Fibroblast of lung (primary cell): ENCODE results near the gene DMRT2. TPM values are rescaled to one million over a fixed set of nuclear protein-coding genes. Genes with fewer than 3 reads are reported as not detected.

Experiments
- DNase-seq, 2 donors: peaks; one replicate each; pipeline versions ENCODE4 v3.0.0 to v3.0.0-alpha.2; 2010; ENCODE audit warnings: low read depth in 2 of 2
- H2AFZ ChIP-seq: 2 replicates; pipeline ENCODE4 v1.5.1; 2012; ENCODE audit warnings: low read length, control low read depth, inconsistent platforms
- H3K27ac ChIP-seq: 2 replicates; pipeline ENCODE4 v1.5.1; 2011; ENCODE audit warnings: low read length, control low read depth; ENCODE audit not compliant: insufficient read depth
- H3K27me3 ChIP-seq: 2 replicates; pipeline ENCODE4 v1.5.1; 2011; ENCODE audit warnings: mild to moderate bottlenecking, low read length; ENCODE audit not compliant: control insufficient read depth, insufficient read depth
- H3K36me3 ChIP-seq: 2 replicates; pipeline ENCODE4 v1.5.1; 2011; ENCODE audit warnings: low read length; ENCODE audit not compliant: control insufficient read depth, insufficient read depth
- H3K4me1 ChIP-seq: 2 replicates; pipeline ENCODE4 v1.5.1; 2011; ENCODE audit warnings: low read length; ENCODE audit not compliant: control insufficient read depth, insufficient read depth; ENCODE audit errors: extremely low read depth
- H3K4me2 ChIP-seq: 2 replicates; pipeline ENCODE4 v1.5.1; 2011; ENCODE audit warnings: low read length, control low read depth; ENCODE audit not compliant: insufficient read depth; ENCODE audit errors: extremely low read depth
- H3K4me3 ChIP-seq, 4 experiments: fragments of 200-600 bp in 1 of 4; sonication (generic) in 1 of 4; replicated peaks in 1 of 4; 2 replicates each; pipeline ENCODE4 v1.5.1; 2011 to 2016; ENCODE audit warnings: low read length in 4 of 4, low read depth in 3 of 4, mild to moderate bottlenecking in 3 of 4, control low read depth in 2 of 4, inconsistent platforms in 1 of 4, mixed read lengths in 1 of 4; ENCODE audit not compliant: insufficient read depth in 1 of 4; ENCODE audit errors: control extremely low read depth in 1 of 4
- H3K79me2 ChIP-seq: 2 replicates; pipeline ENCODE4 v1.5.1; 2012; ENCODE audit warnings: mild to moderate bottlenecking, low read length, inconsistent platforms; ENCODE audit not compliant: control insufficient read depth, insufficient read depth
- H3K9ac ChIP-seq: 2 replicates; pipeline ENCODE4 v1.5.1; 2011; ENCODE audit warnings: mild to moderate bottlenecking, low read length, control low read depth; ENCODE audit not compliant: insufficient read depth
- H3K9me3 ChIP-seq: 2 replicates; pipeline ENCODE4 v1.5.1; 2012; ENCODE audit warnings: low read depth, low read length; ENCODE audit not compliant: control insufficient read depth, insufficient read depth
- H4K20me1 ChIP-seq: 2 replicates; pipeline ENCODE4 v1.5.1; 2011; ENCODE audit warnings: low read length; ENCODE audit not compliant: control insufficient read depth, insufficient read depth; ENCODE audit errors: extremely low read depth
- EZH2 ChIP-seq: IDR thresholded peaks from 2 replicates; pipeline ENCODE4 v1.5.1; 2012; ENCODE audit warnings: low read length, control low read depth, mild to moderate bottlenecking; ENCODE audit errors: missing control alignments
- polyA minus RNA-seq: library from RNA; depleted of rRNA, polyadenylated mRNA; stranded (reverse); fragments of >200 nt; gene quantifications from 2 replicates; pipeline ENCODE4 v1.2.3, GENCODE V29; 2011; ENCODE audit warnings: low replicate concordance
- polyA plus RNA-seq, 2 donors: library from polyadenylated mRNA; depleted of rRNA in 1 of 2; stranded (reverse) in 1 of 2; unstranded in 1 of 2; fragments of >200 nt; gene quantifications; 2 replicates each; pipeline ENCODE4 v1.2.1, GENCODE V29; 2011 to 2012; ENCODE audit warnings: missing spikeins in 1 of 2
- total RNA-seq: library from RNA; depleted of rRNA; stranded (reverse); fragments of >200 nt; gene quantifications from 2 replicates; pipeline ENCODE4 v1.2.1, GENCODE V29; 2014
- TF ChIP-seq, protein P1 (sequence below), 2 donors: IDR thresholded peaks in 1 of 2; conservative IDR thresholded peaks in 1 of 2; 1 replicate in 1 of 2; 2 replicates in 1 of 2; pipeline ENCODE4 v1.5.1; 2011 to 2012; ENCODE audit warnings: low read length in 2 of 2, control low read depth in 1 of 2, inconsistent platforms in 1 of 2, low read depth in 1 of 2, mild to moderate bottlenecking in 1 of 2

Gene DMRT2
- total RNA-seq = not detected in 2 replicates
- 0.16 TPM in 1 of 2 replicates, not detected in the other for polyA plus RNA-seq
- polyA plus RNA-seq (2012) = 0.06 TPM in 1 of 2 replicates, not detected in the other
- polyA minus RNA-seq = not detected in 2 replicates

DNA sequence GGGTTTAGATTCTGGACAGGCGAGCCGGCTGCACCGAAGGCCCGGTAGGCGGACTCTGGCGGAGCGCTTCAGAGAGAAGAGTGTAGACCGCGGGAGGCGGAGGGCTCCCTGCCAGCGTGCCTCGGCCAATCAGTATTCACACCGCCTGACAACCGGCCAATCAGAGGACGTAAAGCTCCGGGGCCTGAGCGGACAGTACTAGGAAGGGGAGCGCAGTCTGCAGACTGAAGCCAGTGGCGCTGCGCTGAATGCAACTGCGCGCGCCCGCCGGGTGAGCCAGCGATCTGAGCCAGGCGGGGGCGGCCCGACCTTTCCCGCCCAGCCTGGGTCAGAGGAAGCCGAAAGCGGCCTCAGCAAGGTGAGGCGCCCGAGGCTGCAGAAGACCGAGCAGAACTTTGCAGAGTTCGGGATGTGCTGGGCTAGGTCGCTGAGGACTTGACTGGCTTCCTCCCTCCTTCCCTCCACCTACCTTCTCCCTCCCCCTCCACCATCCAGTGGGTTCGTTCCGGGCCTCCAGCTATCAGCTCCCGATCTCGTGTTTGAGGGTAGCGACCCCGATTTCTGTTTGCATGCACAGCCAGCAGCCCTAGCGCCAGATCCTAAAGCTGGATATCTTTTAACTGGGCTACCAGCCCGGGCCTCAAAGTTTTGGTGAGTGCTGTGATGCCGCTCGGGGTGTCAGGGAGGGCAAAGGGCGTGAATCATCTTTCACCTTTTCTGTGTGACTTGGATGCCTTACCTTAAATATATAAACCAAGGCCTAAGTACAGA lies at the start of gene DMRT2:
Gene DMRT2 (plus strand): TSS at position 233 of the 771 bp plus-strand sequence. CDS start 1,257 bp downstream, outside the sequence.
- Histone ChIP-seq H3K9me3 (no peaks in the 10 kb centered on the region), H4K20me1 (no peaks in the 10 kb centered on the region), H3K4me2 (peak within 1 kb of the TSS; percentile 25), H3K4me3 (no peak within 1 kb of the TSS), H3K36me3 (no peaks in the 10 kb centered on the region), H2AFZ (peak within 1 kb of the TSS; percentile 17), H3K27ac (no peak within 1 kb of the TSS), H3K4me1 (no peaks in the 10 kb centered on the region), H3K27me3 (peaks cover 24% of the 10 kb centered on the region), H3K9ac (no peak within 1 kb of the TSS), H3K79me2 (no peaks in the 10 kb centered on the region)
- peak; percentile 25 to 65 for DNase-seq
- peak; percentile 17 for TF ChIP-seq EZH2
- TF ChIP-seq, protein P1, sequence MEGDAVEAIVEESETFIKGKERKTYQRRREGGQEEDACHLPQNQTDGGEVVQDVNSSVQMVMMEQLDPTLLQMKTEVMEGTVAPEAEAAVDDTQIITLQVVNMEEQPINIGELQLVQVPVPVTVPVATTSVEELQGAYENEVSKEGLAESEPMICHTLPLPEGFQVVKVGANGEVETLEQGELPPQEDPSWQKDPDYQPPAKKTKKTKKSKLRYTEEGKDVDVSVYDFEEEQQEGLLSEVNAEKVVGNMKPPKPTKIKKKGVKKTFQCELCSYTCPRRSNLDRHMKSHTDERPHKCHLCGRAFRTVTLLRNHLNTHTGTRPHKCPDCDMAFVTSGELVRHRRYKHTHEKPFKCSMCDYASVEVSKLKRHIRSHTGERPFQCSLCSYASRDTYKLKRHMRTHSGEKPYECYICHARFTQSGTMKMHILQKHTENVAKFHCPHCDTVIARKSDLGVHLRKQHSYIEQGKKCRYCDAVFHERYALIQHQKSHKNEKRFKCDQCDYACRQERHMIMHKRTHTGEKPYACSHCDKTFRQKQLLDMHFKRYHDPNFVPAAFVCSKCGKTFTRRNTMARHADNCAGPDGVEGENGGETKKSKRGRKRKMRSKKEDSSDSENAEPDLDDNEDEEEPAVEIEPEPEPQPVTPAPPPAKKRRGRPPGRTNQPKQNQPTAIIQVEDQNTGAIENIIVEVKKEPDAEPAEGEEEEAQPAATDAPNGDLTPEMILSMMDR (conservative IDR thresholded peaks at IDR 0.05 in 1 of 2, IDR thresholded peaks at IDR 0.05 in 1 of 2; ENCODE audit: low read depth in 1 of 2, low read length in 2 of 2) = no peak

DNA sequence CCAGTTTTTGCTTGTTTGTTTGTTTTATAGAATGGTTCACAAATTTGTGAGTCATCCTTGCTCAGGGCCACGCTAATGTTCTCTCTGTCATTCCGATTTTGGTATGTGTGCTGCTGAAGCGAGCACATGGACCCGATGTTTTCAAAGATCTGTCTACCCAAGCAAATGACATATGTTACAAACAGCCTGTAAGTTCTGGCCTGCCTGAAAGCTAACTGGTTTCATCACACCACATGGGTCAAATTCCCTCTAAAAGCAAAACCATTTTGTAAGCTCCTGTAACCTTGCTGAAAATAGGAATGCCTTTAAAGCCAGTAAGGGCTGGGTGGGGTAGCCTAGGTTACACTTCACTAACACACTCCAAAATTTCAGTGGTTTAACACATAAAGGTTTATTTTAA lies 48.3 kb upstream of the DMRT2 start:
- Histone ChIP-seq H2AFZ (no peak overlapping the region), H3K4me1 (no peaks in the 10 kb centered on the region)

DNA sequence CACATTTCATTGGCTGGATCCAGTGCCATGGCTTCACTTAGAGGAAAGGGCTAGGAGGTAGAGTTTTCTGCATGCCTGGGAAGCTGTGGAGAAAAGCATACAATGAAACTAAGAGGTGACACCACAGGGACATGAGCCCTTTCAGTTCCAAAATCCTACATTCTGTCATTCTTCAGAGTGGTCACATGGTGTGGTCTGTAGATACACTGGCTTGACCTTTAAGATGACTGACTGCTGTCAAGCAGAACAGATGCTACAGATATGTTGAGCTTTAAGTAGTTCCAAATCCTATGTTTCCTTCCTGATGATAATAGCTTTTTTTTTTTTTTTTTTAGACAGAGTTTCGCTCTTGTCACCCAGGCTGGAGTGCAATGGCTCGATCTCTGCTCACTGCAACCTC lies 47.5 kb upstream of the DMRT2 start:
- Histone ChIP-seq H3K4me2 (no peak overlapping the region), H3K4me1 (no peaks in the 10 kb centered on the region), H3K9me3 (no peaks in the 10 kb centered on the region), H3K79me2 (no peaks in the 10 kb centered on the region), H3K9ac (no peak overlapping the region), H2AFZ (no peak overlapping the region), H3K36me3 (no peaks in the 10 kb centered on the region), H3K27ac (no peak overlapping the region), H3K27me3 (no peaks in the 10 kb centered on the region), H4K20me1 (no peaks in the 10 kb centered on the region), H3K4me3 (no peak overlapping the region)
- DNase-seq = no peak
- TF ChIP-seq EZH2 = no peak
- TF ChIP-seq, protein P1 (conservative IDR thresholded peaks at IDR 0.05 in 1 of 2, IDR thresholded peaks at IDR 0.05 in 1 of 2; ENCODE audit: low read depth in 1 of 2, low read length in 2 of 2) = no peak

More for the DNA sequence above, 48.3 kb upstream of the DMRT2 start:
- H3K79me2 ChIP-seq = no peaks in the 10 kb centered on the region
- H3K9me3 ChIP-seq = no peaks in the 10 kb centered on the region
- H3K9ac ChIP-seq = no peak overlapping the region
- H3K27ac ChIP-seq = no peak overlapping the region
- no peak for DNase-seq
- TF ChIP-seq EZH2 = no peak
- TF ChIP-seq, protein P1 (conservative IDR thresholded peaks at IDR 0.05 in 1 of 2, IDR thresholded peaks at IDR 0.05 in 1 of 2; ENCODE audit: low read depth in 1 of 2, low read length in 2 of 2) = no peak
- no peak overlapping the region for H3K4me2 ChIP-seq
- no peak overlapping the region for H3K4me3 ChIP-seq
- H3K27me3 ChIP-seq = no peaks in the 10 kb centered on the region
- no peaks in the 10 kb centered on the region for H4K20me1 ChIP-seq
- H3K36me3 ChIP-seq = no peaks in the 10 kb centered on the region
